AG04449 (cell line): ENCODE results near the gene SELP.

Experiments used
- CTCF ChIA-PET: fragments of 350-600 bp; formaldehyde crosslinking; extraction: SDS; loops from one replicate; lab custom pipeline; 2021; ENCODE audit warnings: antibody characterized with exemption; lab: Yijun Ruan, JAX
- POLR2A ChIA-PET: fragments of 400-600, 350-600 bp; formaldehyde crosslinking; extraction: SDS; loops from one replicate; lab custom pipeline; 2020; ENCODE audit warnings: antibody characterized with exemption, inconsistent platforms; lab: Yijun Ruan, JAX
- DNase-seq: peaks from one replicate; pipeline ENCODE4 v3.0.0-alpha.2; 2010; ENCODE audit warnings: low read depth, low spot score
- H3K4me3 ChIP-seq: 2 replicates; pipeline ENCODE4 v1.5.1; 2011; ENCODE audit warnings: low read depth, mild to moderate bottlenecking, control low read depth, low read length
- CTCF ChIP-seq: IDR thresholded peaks from one replicate; pipeline ENCODE4 v1.5.1; 2011; ENCODE audit warnings: mild to moderate bottlenecking, moderate library complexity, low read length, control low read depth, inconsistent platforms; ENCODE audit not compliant: insufficient read depth; ENCODE audit errors: missing control alignments

The SELP gene

GRCh38 chr1:169561692-169562091 is 68.2 kb downstream of the SELP start:
- DNase-seq = no peak
- CTCF ChIA-PET = no interaction called here
- no peak for TF ChIP-seq CTCF
- no peak overlapping the region for H3K4me3 ChIP-seq
- POLR2A ChIA-PET = no interaction called here

DNA sequence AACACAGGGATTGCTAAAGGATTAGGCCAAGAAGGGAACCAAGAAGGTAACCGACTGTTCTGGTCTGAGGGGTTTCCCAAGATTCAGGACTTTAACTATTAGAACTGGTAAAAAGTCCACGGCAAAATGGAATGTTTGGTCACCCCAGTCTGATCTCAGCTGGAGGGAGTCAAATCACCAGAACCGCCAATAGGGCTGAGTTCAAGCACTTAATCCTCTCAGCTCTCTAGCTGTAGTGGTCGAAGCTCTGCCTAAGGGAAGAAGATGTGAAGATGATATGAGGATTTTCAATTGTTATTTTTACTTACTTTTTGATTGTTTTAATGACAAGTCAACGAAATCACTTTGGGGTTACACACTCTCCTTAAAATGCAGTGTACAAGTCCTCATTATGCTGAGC is 72.8 kb downstream of the SELP start:
- POLR2A ChIA-PET = no interaction called here
- no peak overlapping the region for H3K4me3 ChIP-seq
- CTCF ChIA-PET = interaction anchor here (1.5 to 3.5 kb wide), 2 partner anchors 9 to 11 kb away, joined by 3 to 10 read pairs; no protein-coding TSS in a partner anchor
- DNase-seq = no peak
- no peak for TF ChIP-seq CTCF

- H3K4me3 ChIP-seq = no peak overlapping the region
- ChIA-PET POLR2A (no interaction called here), CTCF (interaction anchor here (1.0 to 5.1 kb wide), 2 partner anchors 161 to 259 kb away, joined by 3 to 33 read pairs; no protein-coding TSS in a partner anchor)
- peak; percentile 32 for TF ChIP-seq CTCF
- no peak for DNase-seq
Measured at GRCh38 chr1:169550294-169550693, 79.6 kb downstream of the SELP start.

DNA sequence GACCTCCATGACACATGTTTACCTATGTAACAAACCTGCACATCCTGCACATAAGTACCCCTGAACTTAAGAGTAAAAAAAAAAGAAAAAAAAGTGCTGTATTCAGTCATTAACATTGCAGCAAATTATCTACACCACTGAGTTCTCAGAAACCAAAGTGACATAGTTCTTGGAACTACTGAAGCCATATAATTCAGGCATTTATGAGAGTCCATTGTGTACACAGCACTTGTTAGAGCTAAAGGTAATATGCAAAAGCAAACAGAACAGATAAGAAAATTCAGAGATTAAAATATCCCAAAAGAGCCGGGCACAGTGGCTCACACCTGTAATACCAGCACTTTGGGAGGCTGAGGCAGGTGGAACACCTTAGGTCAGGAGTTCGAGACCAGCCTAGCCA is 81.6 kb downstream of the SELP start:
- DNase-seq = no peak
- ChIA-PET POLR2A (no interaction called here), CTCF (interaction anchor here (0.6 to 5.1 kb wide), 8 partner anchors 9 to 945 kb away, joined by 3 to 43 read pairs (median 3); partner anchors contain the start of gene F5)
- no peak for TF ChIP-seq CTCF
- no peak overlapping the region for H3K4me3 ChIP-seq

DNA sequence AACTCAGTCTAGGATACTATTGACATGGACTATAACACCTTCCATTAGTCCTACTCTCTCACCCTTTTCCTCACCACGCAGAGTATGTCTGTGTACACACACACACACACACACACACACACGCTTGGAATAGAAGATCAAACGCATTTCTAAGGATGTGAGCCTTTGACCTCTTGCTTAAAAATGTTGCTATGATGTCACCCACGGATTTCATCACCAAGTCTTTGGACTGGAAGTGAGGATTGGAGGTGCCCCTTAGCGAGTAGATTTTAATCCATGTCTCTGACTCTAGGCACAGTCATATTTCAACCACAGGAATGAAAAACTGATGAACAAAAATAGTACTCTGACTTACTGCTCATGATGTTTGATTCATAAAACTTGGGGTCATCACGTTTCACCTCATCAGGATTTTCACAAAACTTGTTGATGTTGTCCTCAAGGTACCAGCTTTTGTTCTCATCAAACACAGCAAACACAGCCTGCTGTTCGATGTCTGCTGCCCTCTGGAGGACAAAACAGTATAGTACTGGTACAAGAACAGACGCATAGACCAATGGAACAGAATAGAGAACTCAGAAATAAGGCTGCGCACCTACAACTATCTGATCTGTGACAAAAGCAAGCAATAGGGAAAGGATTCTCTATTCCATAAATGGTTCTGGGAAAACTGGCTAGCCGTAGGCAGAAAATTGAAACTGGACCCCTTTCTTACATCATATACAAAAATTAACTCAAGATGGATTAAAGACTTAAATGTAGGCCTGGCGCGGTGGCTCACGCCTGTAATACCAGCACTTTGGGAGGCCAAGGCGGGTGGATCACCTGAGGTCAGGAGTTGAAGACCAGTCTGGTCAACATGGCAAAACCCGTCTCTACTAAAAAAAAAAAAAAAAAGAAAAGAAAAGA is 83.6 kb downstream of the SELP start:
- TF ChIP-seq CTCF = peak; percentile 70
- ChIA-PET CTCF (interaction anchor here (0.5 to 4.2 kb wide), 19 partner anchors 8 to 1203 kb away, joined by 3 to 43 read pairs (median 4); partner anchors contain the start of gene SLC19A2), POLR2A (no interaction called here)
- peak; percentile 14 for DNase-seq
- no peak overlapping the region for H3K4me3 ChIP-seq

- no peak overlapping the region for H3K4me3 ChIP-seq
- POLR2A ChIA-PET = no interaction called here
- no peak for TF ChIP-seq CTCF
- DNase-seq = no peak
- CTCF ChIA-PET = interaction anchor here (1.1 to 4.2 kb wide), 10 partner anchors 13 to 942 kb away, joined by 3 to 43 read pairs (median 6); partner anchors contain the start of gene SLC19A2
Measured at GRCh38 chr1:169545472-169545871, 84.5 kb downstream of the SELP start.
